OCI-LY7 (cell line): ENCODE data around the gene DCTN1.

Experiments
- CTCF ChIP-seq: fragments of 200-600 bp; sonication (generic); conservative IDR thresholded peaks from 2 replicates; pipeline ENCODE4 v1.5.1; 2014; ENCODE audit warnings: mild to moderate bottlenecking, antibody characterized with exemption, low read length, moderate library complexity, mixed read lengths
- EZH2phosphoT487 ChIP-seq: fragments of 200-600 bp; sonication (generic); IDR thresholded peaks from 2 replicates; pipeline ENCODE4 v1.6.1; 2018; ENCODE audit warnings: low read depth, borderline replicate concordance, mild to moderate bottlenecking, mixed run types, antibody characterized with exemption, low read length, moderate library complexity, mixed read lengths

DNA sequence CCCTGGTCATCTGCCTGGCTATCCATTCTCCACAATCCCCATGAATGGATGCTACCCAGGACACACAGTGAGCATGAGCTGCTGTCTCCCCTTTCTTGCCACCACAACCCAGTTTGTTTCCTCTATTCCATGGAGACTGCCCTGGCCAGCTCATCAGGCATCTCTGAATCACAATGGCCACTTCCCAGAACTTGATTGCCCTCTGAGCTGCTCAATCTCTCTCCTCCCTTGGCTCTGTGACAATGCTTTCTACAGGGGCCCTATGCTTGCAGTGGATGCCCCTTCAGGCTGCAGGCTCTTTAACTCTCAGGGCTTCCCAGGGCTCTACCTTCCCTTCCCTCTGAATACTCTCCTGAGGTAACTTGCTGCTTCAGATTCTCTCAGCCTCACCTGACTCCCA is 22.5 kb downstream of the DCTN1 start:
- TF ChIP-seq CTCF (no peak), EZH2phosphoT487 (no peak)
